ENCODE measurements around the gene AMH.

The AMH gene

GRCh38 chr19:2221250-2221831 is 27.8 kb upstream of the AMH start:
- DNase-seq (ENCODE audit: low read depth in 2 of 2) = no peak

- DNase-seq (ENCODE audit: low read depth in 2 of 2) = no peak
Observed at GRCh38 chr19:2221918-2222317, 27.2 kb upstream of the AMH start.

GRCh38 chr19:2223391-2223790 is 25.7 kb upstream of the AMH start:
- no peak for DNase-seq (ENCODE audit: low read depth in 2 of 2)

GRCh38 chr19:2223959-2224358 is 25.2 kb upstream of the AMH start:
- DNase-seq (ENCODE audit: low read depth in 2 of 2) = no peak

- DNase-seq (ENCODE audit: low read depth in 2 of 2) = no peak
Observed at GRCh38 chr19:2224754-2225349, 24.3 kb upstream of the AMH start.

- DNase-seq (ENCODE audit: low read depth in 2 of 2) = no peak
Observed at GRCh38 chr19:2225415-2226050, 23.6 kb upstream of the AMH start.

GRCh38 chr19:2226051-2226839 is 22.9 kb upstream of the AMH start:
- DNase-seq (ENCODE audit: low read depth in 2 of 2) = no peak

- no peak for DNase-seq (ENCODE audit: low read depth in 2 of 2)
Observed at GRCh38 chr19:2226840-2227360, 22.2 kb upstream of the AMH start.

- DNase-seq (ENCODE audit: low read depth in 2 of 2) = no peak
Observed at GRCh38 chr19:2227415-2228156, 21.5 kb upstream of the AMH start.

GRCh38 chr19:2228157-2229030 is 20.7 kb upstream of the AMH start:
- DNase-seq (ENCODE audit: low read depth in 2 of 2) = no peak

GRCh38 chr19:2229103-2230032 is 19.8 kb upstream of the AMH start:
- DNase-seq (ENCODE audit: low read depth in 2 of 2) = no peak

- no peak for DNase-seq (ENCODE audit: low read depth in 2 of 2)
Observed at GRCh38 chr19:2230033-2230531, 19.0 kb upstream of the AMH start.

- no peak for DNase-seq (ENCODE audit: low read depth in 2 of 2)
Observed at GRCh38 chr19:2230807-2231533, 18.2 kb upstream of the AMH start.

GRCh38 chr19:2231621-2232221 is 17.4 kb upstream of the AMH start:
- DNase-seq (ENCODE audit: low read depth in 2 of 2) = no peak

- DNase-seq (ENCODE audit: low read depth in 2 of 2) = no peak
Observed at GRCh38 chr19:2232286-2233151, 16.6 kb upstream of the AMH start.

- DNase-seq (ENCODE audit: low read depth in 2 of 2) = no peak
Observed at GRCh38 chr19:2233601-2234280, 15.4 kb upstream of the AMH start.

GRCh38 chr19:2234996-2235380 is 14.1 kb upstream of the AMH start:
- DNase-seq (ENCODE audit: low read depth in 2 of 2) = no peak

All from stimulated activated CD4-positive, alpha-beta T cell treated with anti-CD3 and anti-CD28 coated beads, Interleukin-1b, Interleukin-23, amount 100 ng/mL, for 1 hour (primary cell).